ENCODE measurements around the gene ST6GALNAC4. TPM values are rescaled to one million over a fixed set of nuclear protein-coding genes. Genes with fewer than 3 reads are reported as not detected.

ST6GALNAC4 gene
- polyA plus RNA-seq, 1 donor, result 48.9 TPM

DNA sequence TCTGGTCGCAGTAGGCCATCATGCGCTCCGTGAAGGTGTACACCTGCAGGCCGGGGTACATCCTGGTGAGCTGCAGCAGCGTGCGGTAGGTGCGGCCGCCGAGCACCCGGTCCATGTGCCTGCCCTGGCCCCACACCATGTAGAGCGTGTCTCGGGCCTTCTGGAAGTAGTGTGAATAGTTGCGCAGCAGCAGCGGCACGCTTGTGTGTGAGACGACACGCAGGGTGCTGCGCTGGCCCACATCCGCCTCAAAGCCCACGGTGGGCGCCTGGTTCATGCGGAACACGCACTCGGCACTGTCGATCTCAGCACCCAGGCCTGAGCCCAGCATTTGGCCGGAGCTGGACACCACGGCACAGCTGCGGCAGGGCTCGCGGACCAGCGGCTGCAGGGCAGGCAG is 4.5 kb downstream of the ST6GALNAC4 start:
- no peak for DNase-seq (ENCODE audit: low read depth)

DNA sequence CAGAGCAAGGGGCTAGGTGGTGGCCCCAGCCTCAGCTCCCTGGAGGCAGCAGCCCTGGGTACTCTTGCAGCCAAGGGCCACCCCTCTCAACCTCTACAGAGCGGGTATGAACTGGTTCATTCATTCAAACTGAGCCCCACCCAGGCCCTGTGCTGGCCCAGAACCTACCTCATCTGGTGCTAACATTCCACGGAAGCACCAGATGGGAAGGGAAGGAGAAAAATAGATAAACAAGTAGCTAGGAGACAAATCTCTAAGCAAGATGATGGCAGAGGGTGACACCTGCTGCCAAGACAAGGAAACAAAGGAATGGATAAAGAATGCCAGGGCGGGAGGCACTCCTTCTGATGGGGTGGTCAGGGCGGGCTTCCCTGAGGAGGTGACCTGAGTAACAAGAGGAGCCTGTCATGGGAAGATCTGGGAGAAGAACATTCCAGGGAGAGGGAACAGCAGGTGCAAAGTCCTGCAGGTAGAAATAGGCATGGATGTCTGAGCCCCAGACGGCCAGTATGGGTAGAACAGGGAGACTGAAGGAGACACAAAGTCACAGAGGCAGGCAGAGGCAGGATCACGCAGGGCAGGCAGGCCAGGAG is 6.1 kb downstream of the ST6GALNAC4 start:
- DNase-seq (ENCODE audit: low read depth), result no peak

DNA sequence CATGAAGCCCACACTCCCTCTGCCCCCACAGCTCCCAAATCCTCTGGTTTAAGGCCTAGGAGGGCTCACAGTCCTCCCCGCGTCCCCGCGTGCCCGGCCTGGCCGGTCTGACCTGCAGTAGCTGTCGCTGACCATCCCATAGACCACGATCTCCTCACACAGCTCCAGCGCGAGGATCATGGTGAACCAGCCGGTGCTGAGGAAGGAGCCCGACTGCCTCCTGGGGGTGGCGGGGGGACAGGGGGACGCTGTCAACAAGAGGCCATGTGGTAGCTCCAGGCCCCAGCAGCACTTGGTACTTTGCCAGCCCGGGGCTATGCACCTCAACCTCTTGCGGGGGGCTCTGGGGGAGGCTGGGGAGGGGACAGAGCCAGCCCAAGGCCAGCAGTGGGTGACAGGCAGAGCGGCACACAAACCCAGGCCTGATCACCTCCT is 7.0 kb downstream of the ST6GALNAC4 start:
- no peak for DNase-seq (ENCODE audit: low read depth)

DNA sequence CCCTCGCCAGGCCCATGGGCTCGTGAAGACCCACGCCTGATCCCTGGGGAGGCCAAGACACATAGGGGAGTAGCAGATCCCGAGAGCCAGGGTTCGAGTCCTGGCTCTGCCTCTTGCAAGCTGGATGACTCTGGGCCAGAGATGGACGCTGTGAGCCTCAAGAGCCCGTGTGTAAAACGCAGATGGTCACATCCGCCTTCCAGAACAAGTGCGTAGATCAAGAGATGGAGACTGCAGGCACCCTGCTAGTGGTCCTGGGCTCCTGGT is 8.2 kb downstream of the ST6GALNAC4 start:
- DNase-seq (ENCODE audit: low read depth), result no peak

DNA sequence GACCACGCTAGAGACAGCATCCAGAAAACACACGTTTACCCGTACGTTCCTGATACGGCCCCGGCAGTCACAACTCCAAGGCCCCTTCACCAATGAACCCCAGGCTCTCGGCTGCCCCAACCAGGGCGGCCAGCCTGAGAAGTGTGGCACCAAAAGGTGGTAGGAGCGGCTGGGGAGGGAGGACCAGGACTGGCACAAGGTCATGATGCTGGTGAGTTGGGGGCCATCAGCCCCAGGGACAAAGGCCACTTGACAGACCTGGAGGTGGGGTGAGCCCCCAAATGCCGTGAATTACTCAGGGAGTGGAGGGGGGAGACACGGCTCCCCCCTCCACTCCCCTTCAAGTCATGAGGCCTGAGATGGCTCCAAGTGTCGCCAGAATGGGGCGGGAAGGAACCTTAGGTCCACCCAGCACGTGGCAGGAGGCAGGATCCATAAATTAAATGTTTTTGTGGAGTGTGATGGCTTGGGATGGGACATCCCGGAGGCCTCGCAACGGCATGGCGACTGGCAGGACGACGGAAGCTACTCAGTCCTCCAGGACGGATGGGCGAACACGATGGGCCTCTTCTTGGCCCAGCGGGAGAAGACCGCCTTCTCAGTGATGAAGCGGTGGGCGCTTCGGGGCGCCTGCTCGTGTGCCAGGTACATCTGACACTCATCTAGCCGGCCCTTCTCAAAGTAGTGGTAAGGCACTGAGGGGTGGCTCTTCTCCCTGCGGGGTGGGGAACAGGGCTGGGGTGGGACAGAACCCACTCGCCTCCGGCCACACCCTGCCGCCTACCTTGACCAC is 8.8 kb downstream of the ST6GALNAC4 start:
- no peak for DNase-seq (ENCODE audit: low read depth)

DNA sequence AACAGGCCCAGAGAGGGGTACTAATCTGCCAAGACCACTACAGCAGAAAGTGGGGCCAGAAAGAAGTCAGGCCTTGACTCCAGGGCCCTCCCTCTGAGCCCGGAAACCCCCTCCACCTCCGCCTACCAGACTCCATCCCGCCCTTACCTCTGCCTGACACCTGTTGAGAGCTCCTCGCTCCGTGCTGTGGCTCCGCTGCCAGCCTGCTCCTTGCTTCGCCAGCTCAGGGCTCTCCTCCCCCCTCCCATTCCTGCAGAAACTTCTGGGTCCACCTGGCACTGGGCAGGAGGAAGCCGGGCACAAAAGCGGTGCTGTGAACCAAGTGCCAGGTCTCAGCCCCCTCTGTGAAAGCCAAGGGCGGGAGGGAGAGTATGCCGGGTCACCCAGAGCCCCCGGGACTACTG is 11.1 kb downstream of the ST6GALNAC4 start:
- no peak for DNase-seq (ENCODE audit: low read depth)

DNA sequence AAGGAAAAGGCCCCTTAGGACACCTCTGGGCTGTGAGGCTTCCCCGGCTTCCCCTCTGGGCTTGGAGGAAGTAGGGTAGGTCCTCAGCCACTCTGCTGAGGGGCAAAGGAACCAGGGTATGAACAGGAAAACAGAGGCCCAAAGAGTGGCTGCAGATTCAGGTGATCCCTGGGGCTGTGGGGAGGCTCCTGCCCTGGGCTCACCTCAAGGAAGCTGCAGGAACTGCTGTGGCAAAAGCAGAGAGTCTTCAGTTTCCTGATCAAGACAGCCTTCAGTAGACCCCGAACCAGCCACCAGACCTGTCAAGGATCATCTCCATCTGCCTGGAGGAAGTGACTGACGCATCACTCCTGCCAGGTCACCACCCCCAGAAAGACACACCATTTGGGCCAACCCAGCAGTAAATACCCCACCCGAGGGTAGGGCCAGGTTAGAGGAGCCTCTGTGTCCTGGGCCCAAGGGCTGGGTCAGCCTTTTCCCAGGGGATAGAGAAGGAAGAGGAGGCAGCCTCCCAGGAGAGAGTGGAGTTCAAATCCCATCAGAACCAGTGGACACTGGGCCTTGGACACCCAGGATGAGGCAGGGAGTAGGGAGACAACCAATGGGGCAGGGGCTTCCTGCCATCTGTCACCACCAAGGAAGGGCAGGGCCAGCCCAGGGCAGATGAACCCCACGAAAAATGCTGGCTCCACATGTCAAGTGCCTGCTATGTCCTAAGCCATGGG is 11.7 kb downstream of the ST6GALNAC4 start:
- DNase-seq (ENCODE audit: low read depth), result no peak

DNA sequence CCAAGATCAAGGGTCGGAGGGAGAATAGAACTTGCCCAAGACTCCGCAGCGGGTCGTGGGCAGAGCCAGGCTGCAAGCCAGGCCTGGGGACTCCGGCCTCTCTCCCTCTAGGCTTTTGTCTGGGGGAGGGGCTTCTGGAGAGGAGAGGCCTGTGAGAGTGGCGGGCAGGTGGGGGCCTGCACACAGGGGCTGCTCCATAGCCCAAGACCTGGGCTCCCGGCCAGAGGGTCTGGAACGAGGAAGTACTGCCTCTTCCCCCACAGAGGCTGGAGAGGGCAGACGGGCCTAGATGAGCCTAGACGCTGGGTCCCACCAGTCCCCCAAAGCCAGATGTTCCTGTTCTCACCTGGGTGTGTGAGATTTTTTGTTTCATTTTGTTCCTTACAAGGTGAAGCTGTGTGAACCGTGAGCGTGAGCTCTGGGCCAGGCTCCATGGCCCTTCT is 12.3 kb downstream of the ST6GALNAC4 start:
- no peak for DNase-seq (ENCODE audit: low read depth)

DNA sequence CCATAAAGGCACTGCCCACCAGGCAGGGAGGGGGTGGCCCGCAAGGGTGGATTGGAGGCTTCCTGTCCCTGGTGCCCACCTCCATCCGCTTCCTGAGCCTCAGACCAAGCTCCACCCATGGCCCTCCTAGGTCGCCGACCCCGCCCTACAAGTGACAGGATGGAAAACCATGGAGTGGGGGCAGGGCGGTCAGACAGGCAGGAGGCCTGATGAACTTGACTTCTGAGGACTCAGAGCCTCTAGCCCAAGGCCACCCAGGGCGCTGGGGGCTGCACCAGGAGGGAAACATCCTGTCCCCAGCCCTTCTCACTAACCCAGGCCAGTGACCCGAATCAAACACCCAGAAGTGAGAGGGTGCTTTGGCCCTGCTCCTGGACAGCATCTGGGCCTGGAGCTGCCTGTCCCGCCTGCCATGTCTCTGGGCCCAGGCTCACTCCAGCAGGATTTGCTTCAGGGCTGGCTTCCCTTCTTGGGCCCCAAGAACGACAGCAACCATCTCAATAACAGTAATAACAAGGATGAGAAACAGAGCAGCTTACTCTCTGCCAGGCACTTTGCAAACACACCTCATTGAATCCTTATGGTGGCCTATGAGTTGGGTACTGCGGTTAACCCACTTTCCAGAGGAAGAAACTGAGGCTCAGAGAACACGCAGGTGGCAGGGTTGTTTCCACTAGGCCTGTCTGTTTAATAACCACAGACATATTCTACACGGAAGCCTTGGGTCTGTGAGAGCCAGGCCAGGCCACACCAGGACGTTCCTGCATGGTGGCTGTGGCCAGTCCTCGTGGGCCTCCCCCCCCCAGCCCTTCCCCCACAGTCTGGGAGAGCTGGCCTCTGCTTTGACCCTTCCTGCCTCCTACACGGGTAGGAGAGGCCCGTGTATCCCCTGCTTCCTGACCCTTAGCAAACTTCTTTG is 13.0 kb downstream of the ST6GALNAC4 start:
- no peak for DNase-seq (ENCODE audit: low read depth)

DNA sequence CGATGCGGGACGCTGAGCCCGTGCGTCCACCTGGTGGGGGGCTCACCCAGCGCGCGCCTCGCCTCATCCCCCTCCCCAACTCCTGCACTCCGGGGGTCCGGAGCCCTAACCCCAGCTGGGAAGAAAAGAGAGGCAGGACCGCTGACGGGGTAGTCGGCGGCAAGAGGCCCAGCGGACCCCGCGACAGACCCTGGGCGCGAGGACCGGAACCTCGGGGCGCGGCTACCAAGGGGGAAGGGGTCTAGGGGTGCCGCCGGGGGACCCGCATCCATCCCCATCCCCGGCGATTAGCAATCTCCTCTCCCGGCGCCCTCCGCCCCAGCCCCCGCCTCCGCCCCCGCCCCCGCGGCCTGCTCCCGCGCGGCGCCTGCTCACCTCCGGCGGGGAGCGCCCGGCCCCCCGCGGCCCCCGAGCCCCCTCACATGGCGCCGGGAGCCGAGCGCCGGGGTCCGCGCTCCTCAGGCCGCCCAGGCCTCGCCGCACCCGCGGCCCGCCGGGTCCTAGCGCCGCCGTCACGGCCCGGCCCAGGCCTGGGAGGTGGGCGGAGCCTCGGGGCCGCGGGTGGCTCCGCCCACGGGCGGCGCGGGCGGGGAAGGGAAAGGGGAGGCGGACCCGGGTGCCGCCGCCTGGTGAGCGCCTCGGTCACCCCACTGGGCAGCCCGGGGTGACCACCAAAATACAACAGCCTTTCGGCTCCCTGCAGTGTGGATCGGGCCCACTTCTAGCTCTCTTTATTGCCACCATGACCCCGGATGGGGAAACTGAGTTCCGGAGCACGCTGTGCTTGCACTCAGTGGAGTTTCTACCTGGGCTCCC is 17.5 kb downstream of the ST6GALNAC4 start, which contains the start of gene ST6GALNAC6:
TSS of gene ST6GALNAC6 (minus strand) at position 476 of the 816 bp plus-strand sequence. CDS start 1,622 bp downstream, outside the sequence.
- DNase-seq (ENCODE audit: low read depth), result no peak

DNA sequence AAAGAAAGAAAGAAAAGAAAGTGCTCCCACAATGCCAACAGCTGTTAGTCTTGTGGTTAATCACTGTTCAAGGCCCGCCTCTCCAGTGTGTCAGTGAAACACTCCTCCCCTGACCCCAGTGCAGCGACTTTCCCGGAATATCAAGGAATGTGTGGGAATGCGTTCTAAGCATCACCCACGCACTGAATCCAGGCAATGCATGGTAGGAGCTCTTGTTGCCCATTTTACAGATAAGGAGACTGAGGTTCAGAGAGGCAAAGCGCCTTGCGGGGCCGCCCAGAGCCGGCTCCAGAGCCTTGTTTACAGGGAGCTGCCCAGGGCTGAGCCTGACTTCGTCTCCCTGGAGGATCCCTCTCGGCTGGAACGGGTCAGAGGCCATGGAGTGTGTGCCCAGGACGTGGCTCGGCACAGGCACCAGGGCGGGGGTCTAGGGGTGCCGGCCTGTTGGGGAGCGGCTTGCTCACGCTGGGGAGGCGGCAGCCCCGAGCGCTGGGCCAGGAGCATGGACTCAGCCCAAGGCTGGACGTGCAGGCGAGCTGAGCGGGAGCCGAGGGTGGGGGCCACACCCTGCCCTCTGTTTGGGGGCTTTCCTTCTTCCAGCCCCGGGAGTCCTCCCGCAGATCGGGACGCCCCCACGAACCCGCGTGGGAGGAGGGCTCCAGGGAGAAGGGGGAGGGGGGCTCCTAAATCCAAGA is 18.3 kb downstream of the ST6GALNAC4 start:
- DNase-seq (ENCODE audit: low read depth), result no peak

DNA sequence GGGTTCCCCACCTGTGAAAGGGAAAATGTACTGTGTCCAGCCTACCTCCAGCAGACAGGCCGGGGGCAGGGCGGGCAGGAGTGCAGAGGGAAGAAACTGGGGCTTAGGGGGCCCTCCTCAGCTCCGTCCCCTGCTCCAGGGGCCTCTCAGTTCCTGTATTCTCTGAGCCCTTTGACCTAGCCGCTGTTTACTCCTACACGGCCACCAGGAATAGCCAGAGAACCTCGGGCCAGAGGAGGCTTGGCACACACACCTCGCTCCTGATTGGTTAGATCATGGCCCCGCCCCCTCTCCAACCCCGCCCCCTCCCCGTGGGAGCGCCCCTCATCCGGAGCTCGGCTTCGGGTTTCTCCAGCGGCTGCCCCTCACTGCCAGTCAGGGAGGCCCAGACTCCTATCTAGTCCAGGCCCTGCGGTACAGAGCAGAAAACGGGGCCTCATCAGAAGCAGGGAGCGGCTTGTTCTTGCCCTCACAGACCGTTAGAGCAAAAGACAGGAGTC is 19.6 kb downstream of the ST6GALNAC4 start:
- no peak for DNase-seq (ENCODE audit: low read depth)

DNA sequence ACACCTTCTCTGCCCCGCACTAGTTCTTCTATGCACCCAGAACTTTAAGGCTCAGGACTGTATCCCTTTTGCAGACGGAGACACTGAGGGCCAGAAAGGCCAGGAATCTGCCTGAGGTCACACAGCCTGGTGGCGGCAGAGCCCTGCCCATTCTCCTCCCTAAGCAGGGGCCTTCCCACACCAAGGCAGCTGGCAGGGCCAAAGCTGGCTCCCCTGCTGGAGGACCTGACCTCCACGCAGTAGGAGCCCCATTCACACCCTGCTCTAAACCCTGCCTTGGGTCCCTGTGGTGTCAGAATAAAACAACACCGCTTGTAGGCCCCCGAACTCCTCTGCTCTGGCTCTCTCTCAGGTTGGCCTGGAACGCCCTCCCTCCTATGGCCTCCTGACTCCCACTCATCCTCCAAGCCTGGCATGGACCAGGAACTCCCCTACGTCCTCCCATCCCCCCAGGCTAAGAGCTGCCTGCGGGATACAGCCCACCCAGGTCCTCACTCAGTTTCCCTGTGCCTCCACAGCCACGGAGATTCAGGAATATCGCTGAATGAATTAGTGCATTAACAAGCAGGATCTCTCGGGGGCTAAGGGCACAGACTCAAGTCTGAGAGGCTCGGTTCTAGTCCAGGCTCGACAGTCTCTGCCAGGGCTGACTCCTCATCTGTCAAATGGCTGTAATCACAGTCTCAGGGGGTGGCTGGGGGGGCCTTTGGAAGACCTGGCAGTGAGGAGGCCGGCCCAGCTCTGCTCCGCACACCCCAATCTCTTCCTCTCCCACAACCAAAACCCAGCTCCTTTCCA is 20.2 kb downstream of the ST6GALNAC4 start:
- DNase-seq (ENCODE audit: low read depth), result no peak

DNA sequence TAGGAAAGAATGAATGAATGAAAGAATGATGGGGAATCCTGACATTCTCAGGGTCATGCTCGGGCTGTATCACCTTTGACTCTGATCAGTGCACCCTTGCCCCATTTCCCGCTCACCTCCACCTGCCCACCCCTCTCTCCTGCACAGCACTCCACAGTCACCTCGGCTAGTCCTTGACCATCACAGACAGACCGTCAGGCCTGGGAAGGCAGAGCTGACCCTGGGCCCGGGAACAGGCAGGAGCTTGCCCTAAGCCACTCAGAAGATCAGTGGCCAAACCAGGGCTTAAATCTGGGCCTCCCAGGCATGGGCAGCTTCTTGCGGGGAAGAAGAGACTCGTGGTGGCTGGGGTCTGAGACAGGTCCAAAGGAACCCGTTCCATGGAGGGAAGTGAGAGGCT is 21.0 kb downstream of the ST6GALNAC4 start:
- no peak for DNase-seq (ENCODE audit: low read depth)

DNA sequence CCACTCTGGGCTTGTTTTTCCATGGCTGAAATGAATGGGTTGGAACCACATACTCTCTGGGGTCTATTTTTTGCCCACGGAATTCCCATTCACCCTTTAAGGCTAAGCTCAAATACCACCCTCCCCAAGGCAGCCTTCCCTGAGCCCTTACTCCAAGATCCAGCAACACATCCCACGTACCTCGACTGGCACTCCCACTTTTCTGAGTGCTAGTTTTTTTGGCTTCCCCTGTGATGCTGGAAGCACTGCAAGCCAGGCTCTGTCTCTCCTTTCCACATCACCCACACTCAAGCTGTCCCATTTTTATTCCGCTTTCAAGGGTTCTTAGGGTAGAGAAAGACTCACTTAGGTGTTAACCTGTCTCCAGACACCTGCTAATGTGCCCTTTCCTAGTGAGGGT is 23.4 kb downstream of the ST6GALNAC4 start:
- DNase-seq (ENCODE audit: low read depth), result no peak

DNA sequence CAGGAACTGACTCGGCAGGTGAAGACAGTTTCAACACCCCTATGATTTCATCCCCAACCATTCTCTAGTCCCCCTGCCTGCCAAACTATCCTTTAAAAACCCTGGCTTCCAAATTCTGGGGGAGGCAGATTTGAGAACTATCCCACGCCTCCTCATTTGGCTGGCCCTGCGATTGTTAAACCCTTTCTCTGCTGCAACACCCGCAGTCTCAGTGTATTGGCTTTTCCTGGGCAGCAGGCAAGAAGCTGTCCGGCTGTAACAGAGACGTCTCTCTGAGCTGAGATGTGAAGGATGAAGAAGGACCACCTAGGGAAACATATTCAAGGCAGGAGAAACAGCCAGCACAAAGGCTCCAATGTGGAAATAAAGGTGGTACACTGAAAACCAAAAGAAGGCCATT is 24.0 kb downstream of the ST6GALNAC4 start:
- DNase-seq (ENCODE audit: low read depth), result no peak

DNA sequence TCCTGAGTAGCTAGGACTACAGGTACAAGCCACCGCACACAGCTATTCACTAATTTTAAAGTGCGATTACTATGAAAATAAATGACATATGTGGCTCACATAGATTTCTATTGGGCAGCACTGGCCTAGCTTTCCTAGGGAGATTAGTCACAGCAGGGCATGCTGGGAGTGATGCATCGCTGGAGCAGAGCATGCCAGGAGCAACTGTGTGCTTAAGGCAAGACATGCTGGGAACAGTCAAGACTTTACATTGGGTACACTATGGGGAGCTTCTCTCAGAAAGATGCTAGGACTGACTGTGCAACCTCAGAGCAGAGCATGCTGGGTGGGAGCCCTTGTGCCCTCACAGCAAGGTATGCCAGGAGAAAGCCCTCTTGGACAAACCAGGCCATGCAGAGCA is 26.8 kb downstream of the ST6GALNAC4 start:
- DNase-seq (ENCODE audit: low read depth), result no peak

DNA sequence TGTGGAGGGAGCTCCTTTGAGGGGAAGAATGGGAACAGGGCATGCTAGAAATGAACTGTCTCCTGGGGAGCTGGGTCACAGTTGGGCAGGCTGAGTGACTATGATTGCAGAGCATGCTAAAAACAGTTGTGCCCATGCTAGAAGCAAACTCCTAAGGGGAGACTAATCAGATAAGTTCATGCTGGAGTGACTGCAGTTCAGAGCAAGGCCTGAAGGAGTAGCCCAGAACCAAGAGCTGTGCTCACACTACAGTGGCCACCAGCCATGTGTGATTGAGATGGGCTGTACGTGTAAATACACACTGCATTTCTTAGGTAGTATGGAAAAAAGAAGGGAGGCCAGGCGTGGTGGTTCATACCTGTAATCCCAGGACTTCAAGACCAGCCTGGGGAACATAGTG is 29.0 kb downstream of the ST6GALNAC4 start:
- no peak for DNase-seq (ENCODE audit: low read depth)

DNA sequence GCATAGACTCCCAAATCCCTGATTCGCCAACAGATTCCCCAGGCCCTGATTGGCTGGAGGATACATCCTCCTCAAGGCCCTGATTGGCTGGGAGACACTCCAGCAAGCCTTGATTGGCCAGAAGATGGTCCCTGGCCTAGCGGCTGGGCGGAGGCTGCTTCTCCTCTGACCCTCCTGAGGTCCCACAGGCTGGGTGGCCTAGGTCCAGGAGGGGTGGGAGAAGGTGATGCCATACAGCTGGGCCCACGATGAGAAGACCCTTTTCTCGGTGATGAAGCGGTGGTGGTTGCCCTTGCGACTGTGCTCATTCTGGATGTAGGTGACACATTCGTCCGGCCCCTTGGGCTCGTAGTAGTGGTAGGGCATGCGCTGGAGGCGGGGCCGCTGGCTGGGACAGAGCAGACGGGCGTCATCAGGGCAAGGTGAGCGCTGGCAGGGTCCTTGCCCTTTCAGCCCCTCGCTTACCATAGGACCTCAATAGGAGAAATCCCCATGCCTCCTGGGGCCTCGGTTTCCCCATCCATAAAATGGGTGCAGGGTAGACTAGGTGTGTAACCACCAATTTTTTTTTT is 30.4 kb downstream of the ST6GALNAC4 start:
- DNase-seq (ENCODE audit: low read depth), result no peak
